Measurements from ENCODE around the gene NOTCH3.

DNA sequence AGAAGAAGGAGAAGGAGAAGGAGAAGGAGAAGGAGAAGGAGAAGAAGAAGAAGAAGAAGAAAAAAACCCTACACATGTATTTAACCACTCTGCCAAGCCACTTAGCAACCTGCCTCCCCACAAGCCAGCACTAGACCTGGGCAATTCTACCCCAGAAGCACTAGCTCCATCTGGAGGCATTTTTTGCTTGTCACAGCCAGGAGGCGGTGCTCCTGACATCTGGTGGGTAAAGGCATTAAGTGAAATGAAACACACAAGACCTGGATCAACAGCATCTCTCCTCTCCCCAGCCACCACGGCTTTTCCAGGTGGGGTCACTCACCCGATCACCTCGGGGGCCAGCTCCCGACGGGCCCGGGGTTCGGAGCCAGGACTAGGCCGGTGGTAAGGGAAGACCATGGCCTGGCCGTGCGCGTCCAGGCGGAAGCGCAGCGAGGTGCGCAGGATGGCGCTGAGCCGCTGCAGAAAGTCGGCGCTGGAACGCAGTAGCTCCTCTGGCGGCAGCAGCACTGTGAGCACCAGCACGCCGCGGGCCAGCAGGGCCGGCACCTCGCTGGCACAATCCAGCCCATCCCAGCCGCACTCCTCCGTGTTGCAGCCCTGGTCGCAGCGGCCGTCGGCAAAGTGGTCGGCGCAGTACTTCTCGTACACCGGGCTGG is 26.9 kb downstream of the NOTCH3 start:
- TF ChIP-seq, protein P1, sequence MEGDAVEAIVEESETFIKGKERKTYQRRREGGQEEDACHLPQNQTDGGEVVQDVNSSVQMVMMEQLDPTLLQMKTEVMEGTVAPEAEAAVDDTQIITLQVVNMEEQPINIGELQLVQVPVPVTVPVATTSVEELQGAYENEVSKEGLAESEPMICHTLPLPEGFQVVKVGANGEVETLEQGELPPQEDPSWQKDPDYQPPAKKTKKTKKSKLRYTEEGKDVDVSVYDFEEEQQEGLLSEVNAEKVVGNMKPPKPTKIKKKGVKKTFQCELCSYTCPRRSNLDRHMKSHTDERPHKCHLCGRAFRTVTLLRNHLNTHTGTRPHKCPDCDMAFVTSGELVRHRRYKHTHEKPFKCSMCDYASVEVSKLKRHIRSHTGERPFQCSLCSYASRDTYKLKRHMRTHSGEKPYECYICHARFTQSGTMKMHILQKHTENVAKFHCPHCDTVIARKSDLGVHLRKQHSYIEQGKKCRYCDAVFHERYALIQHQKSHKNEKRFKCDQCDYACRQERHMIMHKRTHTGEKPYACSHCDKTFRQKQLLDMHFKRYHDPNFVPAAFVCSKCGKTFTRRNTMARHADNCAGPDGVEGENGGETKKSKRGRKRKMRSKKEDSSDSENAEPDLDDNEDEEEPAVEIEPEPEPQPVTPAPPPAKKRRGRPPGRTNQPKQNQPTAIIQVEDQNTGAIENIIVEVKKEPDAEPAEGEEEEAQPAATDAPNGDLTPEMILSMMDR (IDR thresholded peaks at IDR 0.05 in 4 of 5, conservative IDR thresholded peaks at IDR 0.05 in 1 of 5) = no peak
- no peak for TF ChIP-seq POLR2A (IDR thresholded peaks at IDR 0.05)

All from gastrocnemius medialis (tissue), 4 donors.